AML-193 (cell line): ENCODE data around the gene CELF4.

Source experiments
- DNase-seq, 2 experiments: peaks; one replicate each; lab custom pipeline; 2025; lab: John Stamatoyannopoulos, UW

CELF4 gene

GRCh38 chr18:37315935-37316334, 249.7 kb downstream of the CELF4 start:
- DNase-seq, result no peak

GRCh38 chr18:37314534-37314933, 251.1 kb downstream of the CELF4 start:
- no peak for DNase-seq

GRCh38 chr18:37313624-37314023, 252.0 kb downstream of the CELF4 start:
- no peak for DNase-seq

- no peak for DNase-seq
Measured at GRCh38 chr18:37309861-37310260, 255.7 kb downstream of the CELF4 start.

GRCh38 chr18:37309059-37309458, 256.5 kb downstream of the CELF4 start:
- DNase-seq, result no peak

- DNase-seq, result no peak
Measured at GRCh38 chr18:37307181-37307580, 258.4 kb downstream of the CELF4 start.

- no peak for DNase-seq
Measured at GRCh38 chr18:37306432-37306831, 259.2 kb downstream of the CELF4 start.

- no peak for DNase-seq
Measured at GRCh38 chr18:37305066-37305465, 260.5 kb downstream of the CELF4 start.

- DNase-seq, result no peak
Measured at GRCh38 chr18:37304012-37304680, 261.5 kb downstream of the CELF4 start.

GRCh38 chr18:37303009-37303408, 262.6 kb downstream of the CELF4 start:
- no peak for DNase-seq

- no peak for DNase-seq
Measured at GRCh38 chr18:37302519-37302918, 263.1 kb downstream of the CELF4 start.

GRCh38 chr18:37299471-37300304, 265.9 kb downstream of the CELF4 start:
- DNase-seq, result no peak

- DNase-seq, result no peak
Measured at GRCh38 chr18:37298816-37299215, 266.8 kb downstream of the CELF4 start.

- DNase-seq, result no peak
Measured at GRCh38 chr18:37297106-37297505, 268.5 kb downstream of the CELF4 start.

GRCh38 chr18:37294951-37295350, 270.6 kb downstream of the CELF4 start:
- no peak for DNase-seq

- no peak for DNase-seq
Measured at GRCh38 chr18:37293359-37293758, 272.2 kb downstream of the CELF4 start.

GRCh38 chr18:37289423-37289822, 276.2 kb downstream of the CELF4 start:
- DNase-seq, result no peak

GRCh38 chr18:37287601-37288000, 278.0 kb downstream of the CELF4 start:
- no peak for DNase-seq

GRCh38 chr18:37286801-37287200, 278.8 kb downstream of the CELF4 start:
- no peak for DNase-seq

- no peak for DNase-seq
Measured at GRCh38 chr18:37285825-37286224, 279.8 kb downstream of the CELF4 start.

GRCh38 chr18:37284260-37284659, 281.3 kb downstream of the CELF4 start:
- no peak for DNase-seq

- no peak for DNase-seq
Measured at GRCh38 chr18:37282386-37283037, 283.1 kb downstream of the CELF4 start.
